Epithelial cell of esophagus (primary cell): ENCODE data around the gene BLMH.

Experiments used
- DNase-seq: peaks from one replicate; pipeline ENCODE4 v3.0.0; 2010; ENCODE audit warnings: low read depth
- H3K4me3 ChIP-seq: 2 replicates; pipeline ENCODE4 v1.5.1; 2011; ENCODE audit warnings: mild to moderate bottlenecking, low read length, control low read depth
- TF ChIP-seq, protein P1 (sequence below): IDR thresholded peaks from 2 replicates; pipeline ENCODE4 v1.5.1; 2011; ENCODE audit warnings: low read depth, mild to moderate bottlenecking, low read length, control low read depth, inconsistent platforms; ENCODE audit not compliant: insufficient read depth; ENCODE audit errors: missing control alignments

The BLMH gene

GRCh38 chr17:30199600-30199999 lies 92.1 kb downstream of the BLMH start:
- H3K4me3 ChIP-seq: no peak overlapping the region
- TF ChIP-seq, protein P1, sequence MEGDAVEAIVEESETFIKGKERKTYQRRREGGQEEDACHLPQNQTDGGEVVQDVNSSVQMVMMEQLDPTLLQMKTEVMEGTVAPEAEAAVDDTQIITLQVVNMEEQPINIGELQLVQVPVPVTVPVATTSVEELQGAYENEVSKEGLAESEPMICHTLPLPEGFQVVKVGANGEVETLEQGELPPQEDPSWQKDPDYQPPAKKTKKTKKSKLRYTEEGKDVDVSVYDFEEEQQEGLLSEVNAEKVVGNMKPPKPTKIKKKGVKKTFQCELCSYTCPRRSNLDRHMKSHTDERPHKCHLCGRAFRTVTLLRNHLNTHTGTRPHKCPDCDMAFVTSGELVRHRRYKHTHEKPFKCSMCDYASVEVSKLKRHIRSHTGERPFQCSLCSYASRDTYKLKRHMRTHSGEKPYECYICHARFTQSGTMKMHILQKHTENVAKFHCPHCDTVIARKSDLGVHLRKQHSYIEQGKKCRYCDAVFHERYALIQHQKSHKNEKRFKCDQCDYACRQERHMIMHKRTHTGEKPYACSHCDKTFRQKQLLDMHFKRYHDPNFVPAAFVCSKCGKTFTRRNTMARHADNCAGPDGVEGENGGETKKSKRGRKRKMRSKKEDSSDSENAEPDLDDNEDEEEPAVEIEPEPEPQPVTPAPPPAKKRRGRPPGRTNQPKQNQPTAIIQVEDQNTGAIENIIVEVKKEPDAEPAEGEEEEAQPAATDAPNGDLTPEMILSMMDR: no peak
- DNase-seq: peak; percentile 20
